Left colon (tissue), 2 donors: ENCODE data around the gene RBMS1. TPM values are rescaled to one million over a fixed set of nuclear protein-coding genes. Genes with fewer than 3 reads are reported as not detected.
A peak's percentile ranks its signal among the peaks of the same experiment; 100 is the strongest.

Source experiments
- ATAC-seq: fragments of 200-7000 bp; cut with Tn5 transposase; one replicate; pipeline ENCODE4 v1.9.1; 2020; ENCODE audit warnings: mild to moderate bottlenecking, moderate library complexity
- DNase-seq, 2 donors: peaks; one replicate each; pipeline ENCODE4 v3.0.0-alpha.2; 2020
- intact Hi-C, 2 donors: fragments of 100-400 bp; cut with DNase I in 1 of 2; cut with micrococcal nuclease in 1 of 2; formaldehyde crosslinking; loops; one replicate each; pipeline versions ENCODE4 v1.11.2 to v1.14.0; 2022; cut with DNase I, micrococcal nuclease
- total RNA-seq, 2 donors: library from RNA; stranded (reverse); fragmentation: NEBNext Ultra II Directional; extraction: Animal tissue kit (Norgen Biotek cat#: 25700); gene quantifications; one replicate each; pipeline ENCODE4 v1.2.1, GENCODE V29; 2021
- donor health status: DM: no; HTN: no; CAD: no.
- donor health status: DM: yes; HTN: yes; CAD: no.

The RBMS1 gene
- total RNA-seq, 2 donors from 2014 or later = 7.5 to 18.6 TPM

DNA sequence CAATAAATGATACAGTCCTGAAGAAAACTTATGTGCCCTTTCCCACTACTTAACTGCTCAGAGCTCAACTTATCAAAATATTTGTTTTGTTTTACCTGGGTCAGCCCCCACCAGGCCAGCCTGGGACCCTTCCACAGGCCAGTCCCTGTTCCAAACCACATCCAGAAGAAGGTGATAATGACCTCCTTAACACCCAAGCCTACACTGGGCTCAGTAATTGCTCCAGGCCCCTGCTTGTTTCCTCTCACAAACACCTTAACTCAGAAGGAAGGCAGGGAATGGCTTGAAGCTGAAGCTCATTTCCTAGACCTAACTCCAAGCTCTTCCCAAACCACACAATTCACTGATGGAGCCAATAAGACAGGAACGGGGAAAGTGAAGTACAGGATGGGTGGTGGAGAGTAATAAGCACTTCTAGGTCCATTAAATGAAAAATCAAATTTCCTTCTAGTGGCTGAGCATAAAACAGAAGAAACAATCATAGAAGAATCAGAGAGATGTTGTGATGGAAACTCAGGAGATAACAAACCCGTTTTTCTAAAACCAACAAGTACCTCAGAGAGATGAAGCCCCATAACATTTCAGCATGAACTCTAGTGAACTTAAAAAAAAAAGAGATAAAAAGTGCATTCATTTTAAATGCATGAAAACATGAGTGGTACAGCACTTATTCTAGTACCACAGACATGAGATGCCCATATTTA, 160.1 kb downstream of the RBMS1 start:
- DNase-seq (no peak), ATAC-seq (no peak)
- intact Hi-C loops = no loop called here

DNA sequence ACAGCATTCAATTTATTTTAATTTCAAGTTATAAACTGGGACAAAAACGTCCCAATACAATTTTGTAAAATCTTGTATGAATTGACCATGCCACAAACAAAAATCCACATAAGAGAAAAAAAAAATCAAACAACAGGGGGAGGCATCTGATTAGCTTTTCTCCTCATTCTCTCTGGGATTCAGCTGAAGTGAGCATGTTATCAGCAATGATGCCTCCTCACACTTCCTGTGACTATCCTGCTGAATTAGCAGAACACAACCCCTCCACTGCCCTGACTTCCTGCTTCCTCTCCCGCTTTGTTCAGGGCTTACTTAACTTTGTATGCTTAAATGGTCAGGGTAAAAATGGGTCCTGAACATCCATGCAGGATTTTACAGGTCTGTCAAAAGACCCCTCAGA, 161.3 kb downstream of the RBMS1 start:
- intact Hi-C loops = no loop called here
- no peak for DNase-seq

DNA sequence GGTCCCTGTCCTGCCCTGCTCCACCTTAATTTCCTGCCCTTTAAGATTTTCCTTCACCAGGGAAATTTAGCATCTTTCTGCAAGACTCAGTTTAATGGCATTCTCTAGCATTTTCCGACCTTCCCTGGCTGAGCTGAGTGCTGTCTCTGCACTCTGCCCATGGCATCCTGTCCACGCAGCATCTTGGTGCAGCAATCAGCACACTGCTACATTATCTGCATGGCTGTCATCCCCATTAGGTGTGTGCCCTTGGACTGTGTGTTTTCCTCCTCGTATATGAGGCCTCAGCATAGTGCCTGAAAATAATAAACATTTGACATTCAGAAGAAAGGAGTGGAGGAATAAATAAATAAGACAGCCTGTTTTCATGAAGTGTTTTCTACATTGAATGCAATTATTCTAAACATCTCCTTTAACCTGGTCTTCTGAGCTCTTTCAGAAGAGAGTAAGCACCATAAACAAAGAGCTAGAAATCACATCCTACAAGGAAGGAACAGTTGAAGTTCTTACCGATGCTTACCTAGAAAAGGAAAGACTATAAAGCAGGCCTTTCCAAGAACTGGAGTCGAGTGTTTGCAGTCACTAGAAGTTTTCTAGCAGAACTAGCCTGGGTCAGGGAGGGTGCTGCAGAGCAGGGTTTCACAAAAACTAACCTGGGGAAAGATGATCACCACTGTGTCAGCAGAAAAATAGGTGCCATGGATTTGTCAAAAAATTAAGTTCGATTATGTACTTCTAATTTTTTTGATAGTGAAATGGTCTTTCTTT, 162.2 kb downstream of the RBMS1 start:
- intact Hi-C loops = no loop called here
- ATAC-seq (no peak), DNase-seq (no peak)

More for the DNA sequence above, 161.3 kb downstream of the RBMS1 start:
- no peak for ATAC-seq

DNA sequence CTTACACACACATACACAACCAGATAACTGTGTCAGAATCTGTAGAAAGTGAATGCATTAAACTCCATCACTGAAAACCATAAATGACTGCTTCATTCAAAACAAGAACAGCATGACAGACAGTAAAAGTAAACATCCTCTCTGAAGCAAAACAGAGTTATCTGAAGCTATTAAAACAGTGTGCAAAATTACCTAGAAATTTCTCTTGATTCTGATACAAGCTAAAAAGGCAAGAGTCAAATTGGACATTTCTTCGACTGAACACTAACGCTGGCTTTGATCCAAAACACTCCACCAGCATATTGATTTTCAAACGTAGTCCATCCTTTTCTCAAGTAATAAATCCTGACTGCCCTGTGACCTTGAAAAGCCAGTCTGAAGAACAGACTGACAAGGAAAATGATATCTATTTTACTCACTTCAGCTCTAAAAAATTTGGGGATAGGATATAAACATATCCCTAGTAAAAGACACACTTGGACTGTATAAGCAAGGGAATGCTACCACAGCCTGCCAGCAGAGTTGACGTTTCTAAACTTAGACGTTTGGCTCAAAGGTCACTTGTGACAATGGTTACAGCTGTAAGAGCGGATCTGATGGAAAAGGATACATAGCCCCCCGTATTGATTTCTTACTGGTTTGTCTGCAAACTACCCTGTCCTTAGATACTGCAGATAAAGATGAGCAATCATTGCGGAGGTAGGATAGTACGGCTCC, 164.6 kb downstream of the RBMS1 start:
- ATAC-seq = no peak
- intact Hi-C loops = loop anchor here in 1 of 2 donors (10.0 kb wide), 2 partner anchors 166 to 646 kb away; partner anchors contain the start of gene RBMS1
- no peak for DNase-seq

DNA sequence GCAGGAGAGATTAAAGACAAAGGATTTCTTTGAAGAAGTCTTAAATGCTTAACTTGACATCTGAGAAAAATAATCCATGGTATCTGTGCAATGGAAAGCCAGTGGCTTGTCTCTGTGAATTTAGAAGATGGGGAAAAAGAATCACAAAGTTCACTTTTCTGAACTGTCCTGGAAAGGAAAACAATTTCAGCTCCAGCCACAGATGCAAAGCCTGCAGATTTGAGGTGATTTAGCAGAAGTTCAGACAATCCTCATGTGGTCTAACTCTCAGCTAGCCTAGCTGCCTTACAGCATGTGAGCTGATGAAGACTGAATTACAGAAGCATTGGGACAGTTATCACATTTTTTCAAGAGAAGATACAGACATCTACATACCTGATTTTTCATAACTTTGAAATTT, 166.8 kb downstream of the RBMS1 start:
- intact Hi-C loops = loop anchor here in 1 of 2 donors (10.0 kb wide), 2 partner anchors 168 to 648 kb away; partner anchors contain the start of gene RBMS1
- DNase-seq = no peak
- no peak for ATAC-seq

DNA sequence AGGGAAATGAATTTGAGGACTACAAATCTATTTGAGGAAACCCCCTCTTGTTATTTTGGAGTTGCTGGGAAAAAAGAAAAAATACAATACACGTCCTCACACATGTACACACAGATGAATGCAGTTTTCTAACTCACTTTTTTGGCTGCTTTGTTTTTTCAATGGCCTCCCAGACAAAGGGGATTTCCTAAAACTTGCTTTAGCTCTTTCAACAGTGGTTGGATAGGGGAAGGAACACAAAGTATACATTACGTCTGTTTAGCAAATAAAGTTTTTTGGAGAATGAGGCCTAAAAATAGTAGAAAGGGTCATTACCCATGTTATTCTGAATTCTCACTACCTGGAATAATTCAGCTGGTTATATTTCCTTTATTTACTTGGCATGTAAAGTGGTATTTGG, 168.2 kb downstream of the RBMS1 start:
- no peak for ATAC-seq
- no peak for DNase-seq
- intact Hi-C loops = loop anchor here in 1 of 2 donors (10.0 kb wide), 2 partner anchors 169 to 649 kb away; partner anchors contain the start of gene RBMS1

DNA sequence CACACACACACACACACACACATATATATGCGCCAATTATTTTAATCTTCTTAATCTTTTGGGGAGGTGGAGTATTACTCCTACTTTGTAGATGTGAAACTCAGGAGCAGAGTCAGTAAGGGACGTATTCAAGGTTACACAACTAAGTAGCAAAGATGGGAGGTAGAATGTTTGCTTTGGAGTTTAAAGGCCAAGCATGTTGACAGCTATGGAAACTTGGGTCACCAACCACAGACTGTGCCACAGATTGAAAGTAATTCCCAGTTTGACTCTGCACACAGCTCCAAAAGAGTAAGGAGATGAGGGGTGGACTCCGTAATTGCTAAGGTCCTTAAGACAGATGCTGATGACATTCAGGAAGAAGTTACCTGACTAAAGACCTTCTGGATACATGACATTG, 168.7 kb downstream of the RBMS1 start:
- ATAC-seq (no peak), DNase-seq (no peak)
- intact Hi-C loops = loop anchor here in 1 of 2 donors (10.0 kb wide), 2 partner anchors 170 to 650 kb away; partner anchors contain the start of gene RBMS1

DNA sequence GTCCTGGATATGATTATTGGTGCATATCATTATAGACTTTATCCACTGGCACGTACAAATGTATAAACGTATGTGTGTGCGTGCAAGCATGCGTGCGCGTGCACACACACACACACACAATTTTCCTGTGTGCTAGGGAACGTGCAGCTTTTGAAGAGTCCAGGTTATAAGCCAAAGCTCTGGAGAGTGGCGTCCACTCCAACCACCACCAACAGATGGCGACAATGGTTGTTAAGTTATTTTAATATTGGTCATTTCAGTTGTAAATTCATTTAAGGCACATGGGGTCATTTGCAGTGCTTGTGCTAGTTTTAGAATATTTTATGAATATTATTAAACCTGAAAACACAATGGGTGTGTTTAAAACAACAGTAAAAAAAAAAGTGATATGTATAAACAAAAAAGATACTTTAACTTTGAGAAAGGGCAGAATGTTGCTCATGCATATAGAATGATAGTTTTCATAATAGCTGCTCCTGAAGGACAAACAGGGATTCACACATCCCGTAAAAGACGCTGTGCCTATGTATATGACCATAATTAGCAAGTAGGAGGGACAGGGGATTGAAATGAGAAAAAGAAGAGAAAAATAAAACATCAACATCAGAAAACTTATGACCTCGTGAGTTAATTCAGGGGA, 169.3 kb downstream of the RBMS1 start:
- intact Hi-C loops = loop anchor here in 1 of 2 donors (10.0 kb wide), 2 partner anchors 171 to 651 kb away; partner anchors contain the start of gene RBMS1
- ATAC-seq (peak; percentile 52), DNase-seq (peak; percentile 28 to 67)

DNA sequence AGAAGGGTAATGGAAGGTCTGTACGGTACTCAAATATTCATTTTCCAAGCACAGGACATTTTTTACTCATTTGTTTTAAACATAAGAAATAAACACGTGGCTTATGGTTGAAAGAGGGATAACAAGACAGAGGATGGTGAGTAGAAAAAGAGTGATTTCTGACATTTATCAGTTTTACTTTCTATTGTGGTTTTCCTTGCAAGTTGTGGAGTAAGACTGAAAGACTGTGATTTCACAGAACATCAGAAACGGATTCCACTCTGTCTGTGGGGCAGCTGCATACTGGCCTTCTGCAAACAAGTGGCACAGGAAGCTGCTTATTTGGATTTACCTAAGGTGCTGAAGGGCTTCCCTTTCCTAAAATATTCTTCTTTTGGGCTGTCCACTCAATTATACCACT, 171.3 kb downstream of the RBMS1 start:
- no peak for DNase-seq
- ATAC-seq = no peak
- intact Hi-C loops = loop anchor here in 1 of 2 donors (10.0 kb wide), 2 partner anchors 172 to 652 kb away; partner anchors contain the start of gene RBMS1

DNA sequence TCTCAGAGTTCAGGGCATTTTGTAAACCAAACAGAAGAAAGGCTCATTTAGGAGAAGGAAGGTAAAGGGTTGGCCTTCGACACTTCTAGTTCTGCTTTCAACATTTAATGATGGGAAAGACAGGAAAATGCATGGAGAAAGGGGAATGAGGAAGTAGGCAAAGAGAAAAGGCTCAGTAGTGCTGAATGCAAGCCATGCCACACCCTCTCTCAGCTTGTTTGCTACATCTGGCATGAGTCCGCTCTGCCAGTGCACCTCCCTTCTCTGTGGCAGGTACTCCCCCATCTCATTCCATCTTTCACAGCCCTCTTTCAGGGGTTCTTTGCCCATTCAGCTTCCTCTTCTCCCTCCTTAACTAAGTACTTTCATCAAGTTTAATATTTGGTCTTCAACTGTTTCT, 172.6 kb downstream of the RBMS1 start:
- DNase-seq = peak; percentile 40 to 43
- peak; percentile 99 for ATAC-seq
- intact Hi-C loops = loop anchor here in 1 of 2 donors (10.0 kb wide), 2 partner anchors 174 to 654 kb away; partner anchors contain the start of gene RBMS1

DNA sequence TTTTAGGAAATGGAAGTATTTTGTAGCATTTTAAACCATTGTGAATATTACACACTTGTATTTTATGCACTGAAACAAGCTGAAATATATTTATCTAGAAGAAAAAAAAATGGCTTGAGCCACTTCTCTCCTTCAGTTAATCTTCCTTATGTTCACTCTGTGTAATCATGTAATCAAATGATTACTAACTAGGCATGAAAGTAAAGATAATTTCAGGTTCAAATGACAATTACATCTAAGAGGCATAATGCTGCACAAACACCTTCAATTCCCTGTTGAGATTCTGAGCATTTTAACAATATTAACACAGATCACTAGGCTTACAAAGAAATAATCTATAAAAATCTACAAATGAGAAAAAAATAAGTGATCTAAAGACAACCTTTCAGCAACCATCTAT, 173.9 kb downstream of the RBMS1 start:
- DNase-seq = no peak
- ATAC-seq = no peak
- intact Hi-C loops = loop anchor here in 1 of 2 donors (10.0 kb wide), 2 partner anchors 175 to 655 kb away; partner anchors contain the start of gene RBMS1

DNA sequence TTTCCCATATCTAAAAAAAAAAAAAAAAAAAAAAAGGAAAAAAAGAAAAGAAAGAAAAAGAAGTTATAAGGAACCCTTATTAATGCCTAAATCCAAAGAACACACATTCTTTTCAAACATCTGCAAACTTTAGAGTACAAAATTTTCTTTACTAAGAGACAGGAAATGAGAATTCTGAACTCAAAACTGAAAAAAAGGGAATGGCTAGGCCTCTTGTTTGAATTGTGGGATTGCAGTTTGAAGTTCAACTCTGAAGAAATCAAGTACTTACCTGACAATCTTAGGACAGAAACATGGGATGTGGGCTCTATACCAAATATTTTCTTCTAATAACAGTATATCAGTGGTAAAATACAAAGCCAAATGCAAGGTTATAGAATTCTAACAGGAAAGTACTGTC, 175.4 kb downstream of the RBMS1 start:
- no peak for ATAC-seq
- intact Hi-C loops = no loop called here
- no peak for DNase-seq

DNA sequence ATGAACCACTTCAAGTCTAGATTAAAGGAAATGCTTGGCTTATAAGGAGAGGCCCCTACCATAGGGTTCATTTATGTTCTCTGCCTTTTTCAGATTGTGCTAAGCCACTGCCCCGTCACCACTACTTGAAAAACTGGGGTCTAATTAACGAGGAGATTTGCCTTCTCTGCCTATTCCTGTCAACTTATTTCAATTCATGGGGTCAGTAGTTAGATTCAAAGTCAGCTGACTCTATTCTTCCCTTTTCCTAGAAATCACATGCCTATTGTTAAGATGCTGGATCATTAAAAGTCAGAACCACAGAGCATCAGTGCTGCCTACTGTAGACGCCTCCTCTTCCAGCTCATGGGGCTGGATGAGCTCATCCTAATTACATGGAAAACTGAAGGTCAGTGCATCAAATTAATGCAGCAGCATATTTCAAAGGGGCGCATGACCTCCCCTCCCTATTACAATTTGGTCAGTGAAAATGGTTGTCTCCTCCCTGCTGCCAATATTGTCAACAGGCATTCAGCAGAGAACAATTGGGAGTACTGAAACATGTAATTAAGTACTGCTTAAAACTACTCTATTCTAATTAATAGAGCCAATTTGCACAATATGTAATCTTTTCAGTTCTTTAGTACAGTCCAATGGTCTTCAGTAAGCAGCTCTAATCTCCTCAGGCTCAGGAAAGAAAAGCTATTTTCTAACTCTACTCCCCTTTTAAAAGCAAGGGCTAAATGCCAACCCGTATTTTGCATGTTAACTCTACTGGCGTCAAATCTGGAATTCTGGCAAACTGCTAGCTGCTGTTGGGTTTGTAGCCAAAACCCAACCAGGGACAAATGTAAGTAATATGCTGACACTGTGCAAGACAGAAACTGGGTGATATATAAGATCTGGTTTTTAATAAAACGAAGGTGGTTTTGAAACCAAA, 176.2 kb downstream of the RBMS1 start:
- ATAC-seq (no peak), DNase-seq (no peak)
- intact Hi-C loops = no loop called here

DNA sequence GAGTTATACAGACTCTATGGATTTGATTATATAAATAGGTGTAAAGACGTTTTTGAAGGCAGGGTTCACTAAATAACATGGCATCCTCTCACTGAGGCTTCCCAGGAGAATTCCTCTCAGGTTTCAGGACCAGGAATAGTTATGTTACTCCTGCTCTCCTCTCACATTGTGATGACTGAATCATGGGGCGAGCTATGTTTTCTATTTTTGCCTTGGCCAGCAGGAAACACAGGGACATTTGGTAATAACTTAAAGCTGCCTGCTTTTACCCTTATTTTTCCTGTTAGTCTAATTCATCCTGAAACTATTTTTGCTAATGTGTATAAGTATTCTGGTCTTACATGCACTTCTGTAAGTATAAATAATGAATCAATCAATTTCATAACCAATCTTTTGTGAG, 178.3 kb downstream of the RBMS1 start:
- ATAC-seq = no peak
- DNase-seq = no peak
- intact Hi-C loops = no loop called here

DNA sequence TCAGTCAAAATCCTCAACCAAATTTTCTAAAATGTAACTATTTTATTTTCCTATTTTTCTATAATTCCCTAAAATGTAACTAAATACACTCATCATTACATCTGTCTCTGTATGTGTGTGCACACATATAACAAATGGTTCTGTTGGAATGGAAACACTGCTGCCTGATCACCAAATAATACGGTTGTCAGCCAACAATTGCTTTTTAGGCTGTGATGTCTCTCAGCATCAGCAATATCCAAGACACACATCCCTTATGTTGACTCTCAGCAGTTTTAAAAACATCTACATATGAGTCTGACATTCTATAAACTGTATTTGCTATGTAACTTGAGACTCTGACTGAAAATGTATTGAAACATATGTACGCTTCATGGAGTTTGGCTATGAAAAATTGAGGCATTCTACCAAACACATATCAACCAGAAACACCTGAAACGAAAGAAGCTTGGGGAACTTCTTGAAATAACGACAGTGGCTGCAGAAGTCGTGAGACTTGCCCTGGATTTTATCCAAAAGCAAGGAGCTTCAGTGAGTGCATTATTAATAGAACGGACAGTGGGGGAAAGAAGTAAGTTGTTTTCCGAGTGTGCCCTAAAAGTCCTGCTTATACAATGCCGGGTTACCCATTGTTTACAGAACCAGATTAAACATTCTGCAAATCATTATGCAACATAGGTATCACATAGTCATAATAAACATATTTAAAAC, 183.3 kb downstream of the RBMS1 start:
- intact Hi-C loops = no loop called here
- DNase-seq (no peak), ATAC-seq (no peak)

DNA sequence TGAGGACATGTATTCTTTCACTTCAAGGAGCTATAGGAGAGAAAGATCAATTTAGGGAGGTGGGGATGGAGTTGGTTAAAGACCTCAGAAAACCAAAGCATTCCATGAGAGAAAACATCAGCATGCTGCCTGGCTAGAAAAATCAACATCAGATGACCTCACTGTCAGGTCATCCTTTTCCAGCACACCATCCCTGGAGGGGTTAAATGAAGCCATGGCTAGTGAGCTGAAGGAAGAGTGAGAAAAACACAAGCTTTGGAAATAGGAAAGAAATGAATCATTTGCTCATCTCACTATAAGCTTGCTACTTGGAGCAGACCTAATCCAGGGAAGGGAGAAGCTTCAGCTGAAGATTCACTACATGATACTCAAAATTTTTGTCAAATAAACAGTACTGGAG, 184.0 kb downstream of the RBMS1 start:
- intact Hi-C loops = no loop called here
- DNase-seq (no peak), ATAC-seq (no peak)

DNA sequence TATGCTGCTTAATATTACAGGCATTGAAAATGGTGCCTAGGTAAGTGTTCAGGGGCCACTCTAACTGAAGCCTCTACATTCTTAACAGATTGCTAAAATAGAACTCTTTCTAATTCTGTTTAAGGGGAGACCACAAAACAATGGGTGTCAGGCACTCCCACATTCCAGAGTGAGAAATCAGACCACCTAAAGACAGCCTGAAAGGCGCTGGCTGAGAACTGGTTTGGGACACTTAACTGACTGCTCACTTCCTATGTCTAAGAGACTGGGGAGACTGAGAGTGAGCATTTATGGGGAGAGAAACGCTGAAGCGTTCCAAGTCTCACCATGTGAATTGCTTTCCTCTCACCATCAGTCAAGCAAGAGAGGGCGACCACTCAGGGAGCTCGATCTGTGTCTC, 184.7 kb downstream of the RBMS1 start:
- DNase-seq = no peak
- no peak for ATAC-seq
- intact Hi-C loops = no loop called here
